ENCODE data around the gene LYRM1.

DNA sequence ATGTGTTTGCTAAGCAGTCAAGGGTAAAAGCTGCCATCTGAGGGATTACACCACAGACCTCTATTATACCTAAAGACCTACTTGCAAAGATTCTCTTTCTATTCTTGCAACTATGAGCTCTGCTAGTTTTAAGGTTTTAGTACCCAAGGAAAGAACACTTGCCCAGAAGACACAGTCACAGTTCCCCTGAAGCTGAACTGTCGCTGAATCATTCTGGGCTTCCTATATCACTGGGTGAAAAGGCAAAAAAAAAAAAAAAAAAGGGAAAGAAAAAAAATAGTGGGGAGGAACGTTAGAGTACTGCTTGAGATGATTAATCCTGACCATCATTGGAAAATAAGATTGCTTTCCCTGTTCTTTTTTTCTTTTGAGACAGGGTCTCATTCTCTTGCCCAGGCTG is 37.9 kb downstream of the LYRM1 start:
- TF ChIP-seq EZH2phosphoT487 (IDR thresholded peaks at IDR 0.05; ENCODE audit: borderline replicate concordance) (no peak), CTCF (conservative IDR thresholded peaks at IDR 0.05; ENCODE audit: low read length) (no peak)
